ENCODE data around the gene KIRREL3.

DNA sequence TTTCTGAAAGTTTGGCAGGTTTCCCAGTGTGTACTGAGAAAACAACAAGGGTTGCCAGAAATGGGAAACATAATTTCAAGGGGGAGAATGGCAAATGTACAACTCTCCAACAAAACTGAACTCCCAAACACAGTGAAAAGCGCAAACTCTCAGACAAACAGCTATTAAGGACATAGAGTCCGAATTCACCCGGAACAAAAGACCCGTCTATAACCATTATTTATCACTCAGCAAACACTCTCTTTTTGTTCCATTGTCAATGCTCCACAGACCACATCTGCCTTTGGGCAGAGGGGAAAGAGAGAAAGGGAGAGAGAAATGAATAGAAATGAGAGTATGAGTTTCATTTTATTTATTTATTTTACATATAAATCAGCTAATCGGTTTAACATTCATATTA lies 21.7 kb downstream of the KIRREL3 start:
- TF ChIP-seq, protein P1, sequence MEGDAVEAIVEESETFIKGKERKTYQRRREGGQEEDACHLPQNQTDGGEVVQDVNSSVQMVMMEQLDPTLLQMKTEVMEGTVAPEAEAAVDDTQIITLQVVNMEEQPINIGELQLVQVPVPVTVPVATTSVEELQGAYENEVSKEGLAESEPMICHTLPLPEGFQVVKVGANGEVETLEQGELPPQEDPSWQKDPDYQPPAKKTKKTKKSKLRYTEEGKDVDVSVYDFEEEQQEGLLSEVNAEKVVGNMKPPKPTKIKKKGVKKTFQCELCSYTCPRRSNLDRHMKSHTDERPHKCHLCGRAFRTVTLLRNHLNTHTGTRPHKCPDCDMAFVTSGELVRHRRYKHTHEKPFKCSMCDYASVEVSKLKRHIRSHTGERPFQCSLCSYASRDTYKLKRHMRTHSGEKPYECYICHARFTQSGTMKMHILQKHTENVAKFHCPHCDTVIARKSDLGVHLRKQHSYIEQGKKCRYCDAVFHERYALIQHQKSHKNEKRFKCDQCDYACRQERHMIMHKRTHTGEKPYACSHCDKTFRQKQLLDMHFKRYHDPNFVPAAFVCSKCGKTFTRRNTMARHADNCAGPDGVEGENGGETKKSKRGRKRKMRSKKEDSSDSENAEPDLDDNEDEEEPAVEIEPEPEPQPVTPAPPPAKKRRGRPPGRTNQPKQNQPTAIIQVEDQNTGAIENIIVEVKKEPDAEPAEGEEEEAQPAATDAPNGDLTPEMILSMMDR (IDR thresholded peaks at IDR 0.05) = no peak
- TF ChIP-seq POLR2AphosphoS5 (IDR thresholded peaks at IDR 0.05) = no peak
